ENCODE data around the gene OR6X1.
A peak's percentile ranks its signal among the peaks of the same experiment; 100 is the strongest.
"Not testable (repeated sequence)": the region's sequence is repeated elsewhere in the genome, so short reads cannot be mapped to it uniquely, and the experiment has no call there.

Gene OR6X1

DNA sequence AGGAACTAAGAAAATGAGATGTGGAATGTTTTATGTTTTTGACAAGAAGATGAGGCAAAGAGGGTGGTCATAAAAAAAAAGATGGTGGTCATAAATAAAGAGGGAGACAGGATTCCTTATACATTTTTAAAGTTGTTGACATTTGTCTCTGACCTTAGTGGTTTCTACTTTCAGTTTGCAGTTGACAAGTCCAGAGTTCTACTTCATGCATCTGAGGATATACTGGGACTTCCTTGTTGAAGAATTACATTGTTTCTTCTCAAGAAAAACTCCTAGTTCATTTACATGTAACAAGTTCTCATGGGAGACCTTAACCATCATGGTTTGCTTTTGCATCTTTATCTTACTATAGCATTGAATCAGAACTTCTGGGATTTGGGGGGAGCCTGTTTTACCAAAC is 1.2 kb downstream of the OR6X1 start:
- no peak for DNase-seq (ENCODE audit: low spot score)

DNA sequence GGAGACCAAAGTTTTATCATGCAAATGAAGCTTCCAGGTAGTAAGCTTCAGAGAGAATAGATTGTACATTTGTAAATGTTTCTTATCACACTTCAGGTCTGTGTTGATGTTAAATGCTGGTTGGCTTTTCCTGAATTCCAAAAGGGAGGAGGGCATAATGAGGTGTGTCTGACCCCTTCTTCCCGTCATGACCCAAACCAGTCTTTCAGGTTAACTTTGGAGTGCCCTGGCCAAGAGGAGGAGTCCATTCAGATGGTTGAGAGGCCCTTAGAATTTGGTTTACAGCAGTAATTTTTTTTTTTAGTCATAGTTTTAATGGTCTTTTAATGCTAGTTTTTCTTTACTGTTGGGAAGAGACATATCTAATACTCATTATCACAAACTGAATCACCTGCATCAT is 2.5 kb downstream of the OR6X1 start:
- DNase-seq (ENCODE audit: low spot score): no peak

DNA sequence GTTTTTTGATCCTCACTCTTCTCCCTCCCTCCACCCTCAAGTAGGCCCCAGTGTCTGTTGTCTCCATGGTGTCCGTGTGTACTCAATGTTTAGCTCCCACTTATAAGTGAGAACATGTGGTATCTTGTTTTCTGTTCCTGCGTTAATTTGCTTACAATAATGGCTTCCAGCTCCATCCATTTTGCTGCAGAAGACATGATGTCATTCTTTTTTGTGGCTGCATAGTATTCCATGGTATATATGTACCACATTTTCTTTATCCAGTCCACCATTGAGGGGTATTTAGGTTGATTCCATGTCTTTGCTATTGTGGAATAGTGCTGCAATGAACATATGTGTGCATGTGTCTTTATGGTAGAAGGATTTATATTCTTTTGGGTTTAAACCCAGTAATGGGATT is 6.0 kb downstream of the OR6X1 start:
- not testable (repeated sequence) for DNase-seq (ENCODE audit: low spot score)

DNA sequence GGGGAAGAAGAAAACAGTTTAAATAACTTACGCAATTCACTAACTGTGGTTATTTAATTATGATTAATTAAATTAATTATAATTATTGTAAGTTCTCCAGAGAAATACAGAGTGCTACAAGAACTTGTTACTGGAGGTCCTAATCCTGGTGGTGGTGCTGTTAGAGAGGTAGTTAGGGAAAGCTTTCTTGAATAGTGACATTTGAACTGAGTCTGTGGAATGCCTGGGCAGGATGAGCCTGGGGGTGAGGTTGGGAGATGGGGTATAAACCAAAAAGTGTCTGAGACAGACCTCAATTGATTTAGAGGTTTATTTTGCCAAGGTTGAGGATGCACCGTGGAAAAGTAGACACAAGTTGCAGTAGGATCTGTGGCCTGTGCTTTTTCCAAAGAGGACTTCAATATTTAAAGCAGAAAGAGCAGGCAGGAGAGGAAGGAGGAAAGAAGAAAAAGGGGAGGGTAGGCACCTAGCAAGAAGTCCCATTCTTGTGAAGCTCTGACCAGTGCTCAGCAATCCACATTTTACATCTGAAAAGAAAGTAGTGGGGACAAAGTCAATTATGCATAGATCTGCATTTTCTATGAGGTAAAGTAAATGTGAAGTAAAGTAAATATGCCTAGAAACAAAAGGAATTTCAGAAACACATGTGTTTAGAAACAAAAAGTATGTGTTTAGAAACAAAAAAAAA is 8.4 kb downstream of the OR6X1 start:
- no peak for DNase-seq (ENCODE audit: low spot score)

GRCh38 chr11:123742724-123743120 is 11.6 kb downstream of the OR6X1 start:
- DNase-seq (ENCODE audit: low spot score): no peak

GRCh38 chr11:123742031-123742723 is 12.1 kb downstream of the OR6X1 start:
- DNase-seq (ENCODE audit: low spot score): no peak

DNA sequence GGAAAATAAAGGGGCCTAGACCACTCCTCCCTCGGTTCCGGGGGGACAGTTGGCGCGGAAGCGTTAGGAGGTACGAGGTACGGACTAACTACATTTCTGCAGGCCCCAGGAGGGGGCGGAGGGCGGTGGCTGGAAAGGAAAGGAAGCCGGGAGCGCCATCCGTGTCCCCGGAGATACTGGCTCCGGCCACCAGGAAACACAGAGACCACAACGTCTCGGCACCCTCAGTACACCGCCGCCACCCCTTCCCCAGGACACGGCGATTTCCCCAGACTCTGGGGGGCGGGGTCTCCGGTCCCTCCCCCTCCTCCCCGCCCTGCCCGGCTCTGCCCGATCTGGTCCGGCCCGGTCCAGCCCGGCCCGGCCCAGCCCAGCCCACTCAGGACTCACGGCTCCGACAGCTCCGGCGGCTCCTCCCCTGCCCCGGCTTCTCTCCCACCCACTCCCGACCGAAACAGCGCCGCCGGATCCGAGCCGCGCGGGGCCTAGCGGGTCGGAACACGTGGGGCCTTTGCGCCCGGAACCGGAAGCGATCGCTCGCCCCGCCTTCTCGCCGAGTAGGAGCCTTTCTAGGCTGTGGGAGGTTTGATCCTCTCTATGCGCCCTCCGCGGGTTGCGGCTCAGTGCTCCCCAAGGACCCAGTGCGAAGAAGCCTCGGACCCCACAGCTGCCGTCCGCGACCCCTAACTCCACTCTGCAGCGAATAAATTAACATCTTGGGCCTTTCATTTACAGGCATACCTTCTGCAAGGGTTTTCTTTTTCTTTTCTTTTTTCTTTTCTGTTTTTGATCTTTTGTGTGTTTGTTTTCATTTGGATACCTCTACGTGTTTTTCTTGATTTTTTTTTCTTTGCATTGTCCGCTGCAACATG is 12.9 kb downstream of the OR6X1 start, which contains the start of gene ZNF202:
Gene ZNF202 (minus strand): TSS at position 502 of the 872 bp plus-strand sequence. CDS start 10,772 bp downstream, outside the sequence.
- DNase-seq (ENCODE audit: low spot score): peak; percentile 81

- DNase-seq (ENCODE audit: low spot score): peak; percentile 10
Observed at GRCh38 chr11:123740787-123741158, 13.5 kb downstream of the OR6X1 start.

- DNase-seq (ENCODE audit: low spot score): no peak
Observed at GRCh38 chr11:123738374-123738773, 15.9 kb downstream of the OR6X1 start.

DNA sequence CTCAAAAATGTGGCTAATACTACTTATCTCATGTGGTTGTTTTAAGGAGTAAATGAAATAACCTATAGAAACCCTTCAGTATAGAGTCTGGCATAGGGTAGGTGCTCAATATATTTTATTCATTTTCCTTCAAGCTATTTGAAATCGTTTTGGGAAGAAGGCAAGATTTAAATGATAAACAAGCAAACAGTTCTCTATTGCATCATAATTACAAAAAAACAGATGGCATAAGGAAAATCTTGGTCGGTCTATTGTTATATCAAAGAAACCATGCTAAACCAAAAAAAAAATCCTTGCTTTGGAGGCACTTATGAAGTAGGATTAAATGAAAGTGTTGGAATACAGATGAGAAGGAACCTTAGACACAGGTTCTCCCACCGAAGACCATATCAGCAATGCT is 17.5 kb downstream of the OR6X1 start:
- no peak for DNase-seq (ENCODE audit: low spot score)

DNA sequence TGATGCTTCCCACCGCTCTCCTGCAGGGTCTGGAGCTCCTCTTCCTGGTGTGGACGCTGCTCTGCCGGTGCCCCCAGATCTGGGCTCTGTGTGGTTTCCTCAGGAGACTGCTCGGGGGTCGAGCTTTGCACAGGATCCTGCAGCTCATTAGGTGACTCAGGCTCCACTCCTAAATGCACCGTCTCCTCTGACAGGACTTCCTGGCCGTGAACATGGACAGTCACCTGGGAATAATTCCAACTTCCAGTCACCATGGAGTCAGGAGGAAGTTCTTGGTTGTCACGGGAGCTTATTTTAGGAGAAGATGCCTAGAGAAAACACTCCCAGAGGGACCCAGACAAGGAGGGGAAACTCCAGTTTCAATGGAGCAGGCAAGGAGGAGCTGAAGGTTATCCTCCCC is 24.7 kb downstream of the OR6X1 start:
- no peak for DNase-seq (ENCODE audit: low spot score)

DNA sequence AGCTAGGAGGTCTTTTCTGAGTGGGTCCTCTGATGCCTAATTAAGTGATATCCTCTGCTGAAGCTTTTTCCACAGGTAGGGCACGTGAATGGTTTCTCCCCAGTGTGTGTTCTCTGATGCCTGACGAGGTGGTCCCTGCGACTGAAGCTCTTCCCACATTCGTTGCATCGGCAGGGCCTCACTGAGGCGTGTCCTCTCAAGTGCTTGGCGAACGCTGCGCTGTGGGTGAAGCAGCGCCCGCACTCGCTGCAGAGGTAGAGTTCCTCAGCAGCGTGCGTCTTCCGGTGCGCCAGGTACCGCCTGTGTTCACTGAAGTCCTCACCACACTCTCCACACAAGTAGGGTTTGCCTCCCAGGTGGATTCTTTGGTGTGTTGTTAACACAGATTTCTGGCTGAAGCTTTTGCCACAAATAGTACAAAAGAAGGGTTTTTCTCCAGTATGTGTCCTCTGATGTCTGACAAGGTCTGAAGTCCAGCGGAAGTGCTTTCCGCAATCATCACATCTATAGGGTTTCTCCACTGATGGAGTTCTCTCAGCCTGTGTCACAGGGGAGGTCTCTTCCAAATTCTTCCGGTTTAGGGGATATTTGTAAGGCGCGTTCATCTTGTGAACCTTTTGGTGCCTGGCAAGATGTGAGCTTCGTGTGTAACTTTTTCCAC is 28.2 kb downstream of the OR6X1 start:
- no peak for DNase-seq (ENCODE audit: low spot score)

DNA sequence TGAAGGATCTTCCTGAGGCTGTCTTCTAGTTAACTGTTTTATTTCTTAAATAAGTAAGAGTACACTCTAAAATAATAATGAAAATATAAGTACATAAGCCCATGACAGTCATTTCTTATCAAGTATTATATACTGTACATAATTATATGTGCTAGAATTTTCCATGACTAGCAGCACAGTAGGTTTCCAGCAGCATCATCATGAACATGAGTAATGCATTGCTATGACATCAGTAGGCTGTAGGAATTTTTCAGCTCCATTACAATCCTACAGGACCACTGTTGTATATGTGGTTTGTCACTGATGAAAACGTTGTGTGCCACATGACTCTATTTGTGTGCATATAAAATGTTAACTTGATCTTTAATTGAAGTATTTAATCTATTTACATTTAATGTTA is 34.9 kb downstream of the OR6X1 start:
- no peak for DNase-seq (ENCODE audit: low spot score)

DNA sequence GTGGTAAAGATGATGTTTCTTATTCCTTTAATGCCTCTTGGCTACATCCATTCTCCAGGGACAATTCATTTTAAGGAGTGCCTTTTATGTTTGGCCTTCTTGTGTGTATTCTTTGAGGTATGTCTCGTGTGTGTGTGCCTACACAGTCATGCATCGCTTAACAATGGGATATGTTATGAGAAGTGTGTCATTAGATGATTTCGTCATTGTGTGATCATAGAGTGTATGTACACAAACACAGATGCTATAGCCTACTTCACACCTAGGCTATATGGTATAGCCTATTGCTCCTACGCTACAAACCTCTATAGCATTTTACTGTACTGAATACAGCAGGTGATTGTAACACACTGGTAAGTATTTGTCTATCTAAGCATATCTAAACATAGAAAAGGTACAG is 35.8 kb downstream of the OR6X1 start:
- no peak for DNase-seq (ENCODE audit: low spot score)

GRCh38 chr11:123718063-123718462 is 36.3 kb downstream of the OR6X1 start:
- DNase-seq (ENCODE audit: low spot score): no peak

DNA sequence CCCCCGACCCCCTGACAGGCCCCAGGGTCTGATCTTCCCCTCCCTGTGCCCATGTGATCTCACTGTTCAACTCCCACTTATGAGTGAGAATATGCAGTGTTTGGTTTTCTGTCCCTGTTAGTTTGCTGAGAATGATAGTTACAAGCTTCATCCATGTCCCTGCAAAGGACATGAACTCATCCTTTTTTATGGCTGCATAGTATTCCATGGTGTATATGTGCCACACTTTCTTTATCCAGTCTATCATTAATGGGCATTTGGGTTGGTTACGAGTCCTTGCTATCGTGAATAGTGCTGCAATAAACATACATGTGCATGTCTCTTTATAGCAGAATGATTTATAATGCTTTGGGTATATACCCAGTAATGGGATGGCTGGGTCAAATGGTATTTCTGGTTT is 41.7 kb downstream of the OR6X1 start:
- not testable (repeated sequence) for DNase-seq (ENCODE audit: low spot score)

- no peak for DNase-seq (ENCODE audit: low spot score)
Observed at GRCh38 chr11:123707606-123708205, 46.6 kb downstream of the OR6X1 start.

DNA sequence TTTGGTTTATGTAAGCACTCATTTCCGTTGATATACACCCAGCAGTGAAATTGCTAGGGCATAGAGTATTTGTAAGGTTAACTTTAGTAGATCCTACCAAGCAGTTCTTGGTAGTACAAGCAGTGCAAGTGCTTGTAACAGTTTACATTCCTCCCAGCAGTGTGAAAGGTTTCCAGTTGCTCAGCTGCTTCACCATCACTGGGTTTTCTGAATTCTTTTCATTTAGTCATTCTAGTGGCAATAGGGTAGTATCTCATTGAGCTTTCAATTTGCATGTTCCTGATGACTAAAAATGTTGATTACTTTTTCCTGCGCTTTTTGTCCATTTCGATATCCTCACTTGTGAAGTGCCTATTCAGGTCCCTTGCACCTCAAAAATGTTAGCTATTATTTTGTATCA is 47.1 kb downstream of the OR6X1 start:
- DNase-seq (ENCODE audit: low spot score): no peak

GRCh38 chr11:123704341-123704740 is 50.0 kb downstream of the OR6X1 start:
- no peak for DNase-seq (ENCODE audit: low spot score)

All from hematopoietic multipotent progenitor cell treated with erythropoietin and hydrocortisone succinate and interleukin-3 and kit ligand, for 17 days (in vitro differentiated cells).